ENCODE results near the gene SLC6A18. TPM values are rescaled to one million over a fixed set of nuclear protein-coding genes. Genes with fewer than 3 reads are reported as not detected.

The SLC6A18 gene
- polyA plus RNA-seq, 1 of the 3 experiments (the other 2 are of a cell fraction), result not detected

Other genes with a start within 250 kb of the SLC6A18 start
- gene NKD2, start 216.6 kb upstream of the SLC6A18 start, polyA plus RNA-seq (2012; rRNA removed), result not detected in 2 replicates
- 2.3 and 2.6 TPM in 2 replicates for gene SLC12A7, start 113.3 kb upstream of the SLC6A18 start, polyA plus RNA-seq (2012; rRNA removed)
- not detected in 2 replicates for gene SLC6A19, start 23.8 kb upstream of the SLC6A18 start, polyA plus RNA-seq (2012; rRNA removed)
- 1.8 and 2.4 TPM in 2 replicates for gene TERT, start 69.7 kb downstream of the SLC6A18 start, polyA plus RNA-seq (2012; rRNA removed)
- gene CLPTM1L, start 119.7 kb downstream of the SLC6A18 start, polyA plus RNA-seq (2012; rRNA removed), result 202 TPM in 2 replicates
- gene SLC6A3, start 220.1 kb downstream of the SLC6A18 start, polyA plus RNA-seq (2012; rRNA removed), result not detected in 2 replicates

Measured in SK-N-SH (cell line).